ENCODE results near the gene PPP2R1A.
"Not testable (repeated sequence)": the region's sequence is repeated elsewhere in the genome, so short reads cannot be mapped to it uniquely, and the experiment has no call there.

Gene PPP2R1A

DNA sequence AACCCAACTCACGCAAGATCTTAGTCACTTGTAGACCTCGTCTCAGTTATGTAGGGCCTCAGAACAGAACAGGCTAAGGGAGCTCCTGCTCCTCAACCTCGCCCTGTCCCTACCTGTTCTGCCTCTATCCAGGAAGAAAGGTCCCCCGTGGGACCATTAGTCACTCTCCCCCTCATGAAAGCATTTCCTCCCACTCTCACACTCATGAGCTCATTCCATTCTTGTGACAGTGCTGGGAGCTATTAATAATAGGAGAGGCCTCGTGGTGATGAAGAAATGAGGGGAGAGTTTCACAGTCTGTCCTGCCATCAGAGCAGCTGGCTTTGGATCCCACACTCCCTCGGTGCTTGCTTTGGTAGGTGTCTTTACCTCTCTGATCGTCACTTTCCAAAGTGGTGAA is 10.2 kb downstream of the PPP2R1A start:
- H3K9me3 ChIP-seq (ENCODE audit: control insufficient read depth, low read length): no peaks in the 10 kb centered on the region
- 94 to 95% methylated on average over 7 of the region's 7 CpGs for WGBS, 2 experiments
- no peak overlapping the region for H3K4me3 ChIP-seq (ENCODE audit: insufficient read depth, low read depth, low read length)
- no peaks in the 10 kb centered on the region for H3K27me3 ChIP-seq (ENCODE audit: control insufficient read depth, insufficient read depth, low read length, poor library complexity, severe bottlenecking)
- peaks cover 45% of the 10 kb centered on the region for H3K36me3 ChIP-seq (ENCODE audit: control insufficient read depth, insufficient read depth, low read length)
- no peaks in the 10 kb centered on the region for H3K4me1 ChIP-seq (ENCODE audit: control insufficient read depth, insufficient read depth, low read length)
- no peak overlapping the region for H3K27ac ChIP-seq (ENCODE audit: insufficient read depth, low read depth, low read length, poor library complexity, severe bottlenecking)

GRCh38 chr19:52200755-52201391 is 11.0 kb downstream of the PPP2R1A start:
- H3K4me1 ChIP-seq (ENCODE audit: control insufficient read depth, insufficient read depth, low read length); H3K27me3 ChIP-seq (ENCODE audit: control insufficient read depth, insufficient read depth, low read length, poor library complexity, severe bottlenecking); H3K27ac ChIP-seq (ENCODE audit: insufficient read depth, low read depth, low read length, poor library complexity, severe bottlenecking); H3K4me3 ChIP-seq (ENCODE audit: insufficient read depth, low read depth, low read length); H3K9me3 ChIP-seq (ENCODE audit: control insufficient read depth, low read length): not testable (repeated sequence)
- WGBS, 2 experiments: 95 to 97% methylated on average over 17 of the region's 17 CpGs
- H3K36me3 ChIP-seq (ENCODE audit: control insufficient read depth, insufficient read depth, low read length): peaks cover 45% of the 10 kb centered on the region

- Histone ChIP-seq H3K36me3 (ENCODE audit: control insufficient read depth, insufficient read depth, low read length) (peaks cover 53% of the 10 kb centered on the region), H3K27me3 (ENCODE audit: control insufficient read depth, insufficient read depth, low read length, poor library complexity, severe bottlenecking) (no peaks in the 10 kb centered on the region), H3K4me1 (ENCODE audit: control insufficient read depth, insufficient read depth, low read length) (no peaks in the 10 kb centered on the region), H3K9me3 (ENCODE audit: control insufficient read depth, low read length) (no peaks in the 10 kb centered on the region), H3K4me3 (ENCODE audit: insufficient read depth, low read depth, low read length) (no peak overlapping the region), H3K27ac (ENCODE audit: insufficient read depth, low read depth, low read length, poor library complexity, severe bottlenecking) (no peak overlapping the region)
- 96% methylated on average over 5 of the region's 5 CpGs for WGBS, 2 experiments
These were observed 16.6 kb downstream of the PPP2R1A start for GRCh38 chr19:52206481-52206880.

GRCh38 chr19:52211203-52211602 is 21.4 kb downstream of the PPP2R1A start:
- no peak overlapping the region for H3K4me3 ChIP-seq (ENCODE audit: insufficient read depth, low read depth, low read length)
- H3K27me3 ChIP-seq (ENCODE audit: control insufficient read depth, insufficient read depth, low read length, poor library complexity, severe bottlenecking): no peaks in the 10 kb centered on the region
- H3K27ac ChIP-seq (ENCODE audit: insufficient read depth, low read depth, low read length, poor library complexity, severe bottlenecking): no peak overlapping the region
- WGBS, 2 experiments: 95 to 96% methylated on average over 20 of the region's 20 CpGs
- peaks cover 60% of the 10 kb centered on the region for H3K36me3 ChIP-seq (ENCODE audit: control insufficient read depth, insufficient read depth, low read length)
- H3K9me3 ChIP-seq (ENCODE audit: control insufficient read depth, low read length): no peaks in the 10 kb centered on the region
- H3K4me1 ChIP-seq (ENCODE audit: control insufficient read depth, insufficient read depth, low read length): no peaks in the 10 kb centered on the region

DNA sequence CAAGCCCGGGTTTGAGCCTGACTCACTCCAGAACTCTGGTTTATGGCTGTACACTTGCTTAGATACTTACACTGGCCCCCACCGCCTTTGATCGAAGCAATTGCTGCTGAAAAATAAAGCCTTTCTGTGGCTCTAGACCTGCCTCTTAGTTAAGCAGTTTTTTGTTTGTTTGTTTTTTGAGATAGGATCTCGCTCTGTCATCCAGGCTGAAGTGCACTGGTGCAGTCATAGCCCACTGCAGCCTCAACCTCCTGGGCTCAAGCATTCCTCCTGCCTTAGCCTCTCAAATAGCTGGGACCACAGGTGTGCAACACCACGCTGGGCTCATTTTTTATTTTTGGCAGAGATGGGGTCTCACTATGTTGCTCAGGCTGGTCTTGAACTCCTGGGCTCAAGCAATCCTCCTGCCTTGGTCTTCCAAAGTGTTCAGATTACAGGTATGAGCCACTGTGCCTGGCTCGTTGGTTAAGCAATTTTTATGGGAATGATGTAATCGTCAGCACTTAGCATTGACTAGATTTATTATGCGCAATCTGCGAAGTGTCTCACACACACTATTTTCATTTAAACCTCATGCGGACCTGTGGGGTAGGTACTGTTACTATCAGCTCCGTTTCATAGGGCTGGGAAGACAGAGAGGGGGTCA is 22.2 kb downstream of the PPP2R1A start:
- Histone ChIP-seq H3K27me3 (ENCODE audit: control insufficient read depth, insufficient read depth, low read length, poor library complexity, severe bottlenecking) (no peaks in the 10 kb centered on the region), H3K36me3 (ENCODE audit: control insufficient read depth, insufficient read depth, low read length) (peaks cover 60% of the 10 kb centered on the region), H3K27ac (ENCODE audit: insufficient read depth, low read depth, low read length, poor library complexity, severe bottlenecking) (no peak overlapping the region), H3K4me3 (ENCODE audit: insufficient read depth, low read depth, low read length) (no peak overlapping the region), H3K9me3 (ENCODE audit: control insufficient read depth, low read length) (no peaks in the 10 kb centered on the region), H3K4me1 (ENCODE audit: control insufficient read depth, insufficient read depth, low read length) (no peaks in the 10 kb centered on the region)
- WGBS, 2 experiments: 91 to 93% methylated on average over 11 of the region's 11 CpGs

- H3K27me3 ChIP-seq (ENCODE audit: control insufficient read depth, insufficient read depth, low read length, poor library complexity, severe bottlenecking): no peaks in the 10 kb centered on the region
- H3K4me3 ChIP-seq (ENCODE audit: insufficient read depth, low read depth, low read length): no peak overlapping the region
- H3K27ac ChIP-seq (ENCODE audit: insufficient read depth, low read depth, low read length, poor library complexity, severe bottlenecking): no peak overlapping the region
- WGBS, 2 experiments: 97% methylated on average over 25 of the region's 25 CpGs
- H3K36me3 ChIP-seq (ENCODE audit: control insufficient read depth, insufficient read depth, low read length): peaks cover 64% of the 10 kb centered on the region
- H3K9me3 ChIP-seq (ENCODE audit: control insufficient read depth, low read length): no peaks in the 10 kb centered on the region
- H3K4me1 ChIP-seq (ENCODE audit: control insufficient read depth, insufficient read depth, low read length): no peaks in the 10 kb centered on the region
These were observed 22.9 kb downstream of the PPP2R1A start for GRCh38 chr19:52212572-52213255.

- no peaks in the 10 kb centered on the region for H3K27me3 ChIP-seq (ENCODE audit: control insufficient read depth, insufficient read depth, low read length, poor library complexity, severe bottlenecking)
- WGBS, 2 experiments: 94 to 95% methylated on average over 5 of the region's 5 CpGs
- no peaks in the 10 kb centered on the region for H3K4me1 ChIP-seq (ENCODE audit: control insufficient read depth, insufficient read depth, low read length)
- H3K9me3 ChIP-seq (ENCODE audit: control insufficient read depth, low read length): no peaks in the 10 kb centered on the region
- H3K4me3 ChIP-seq (ENCODE audit: insufficient read depth, low read depth, low read length): no peak overlapping the region
- H3K27ac ChIP-seq (ENCODE audit: insufficient read depth, low read depth, low read length, poor library complexity, severe bottlenecking): no peak overlapping the region
- peaks cover 65% of the 10 kb centered on the region for H3K36me3 ChIP-seq (ENCODE audit: control insufficient read depth, insufficient read depth, low read length)
These were observed 24.4 kb downstream of the PPP2R1A start for GRCh38 chr19:52214241-52214640.

- 95 to 97% methylated on average over 3 of the region's 3 CpGs for WGBS, 2 experiments
- no peak overlapping the region for H3K27ac ChIP-seq (ENCODE audit: insufficient read depth, low read depth, low read length, poor library complexity, severe bottlenecking)
- no peaks in the 10 kb centered on the region for H3K9me3 ChIP-seq (ENCODE audit: control insufficient read depth, low read length)
- no peaks in the 10 kb centered on the region for H3K27me3 ChIP-seq (ENCODE audit: control insufficient read depth, insufficient read depth, low read length, poor library complexity, severe bottlenecking)
- no peak overlapping the region for H3K4me3 ChIP-seq (ENCODE audit: insufficient read depth, low read depth, low read length)
- H3K36me3 ChIP-seq (ENCODE audit: control insufficient read depth, insufficient read depth, low read length): peaks cover 78% of the 10 kb centered on the region
- no peaks in the 10 kb centered on the region for H3K4me1 ChIP-seq (ENCODE audit: control insufficient read depth, insufficient read depth, low read length)
These were observed 26.5 kb downstream of the PPP2R1A start for GRCh38 chr19:52216401-52216800.

- H3K4me1 ChIP-seq (ENCODE audit: control insufficient read depth, insufficient read depth, low read length): no peaks in the 10 kb centered on the region
- H3K36me3 ChIP-seq (ENCODE audit: control insufficient read depth, insufficient read depth, low read length): peaks cover 78% of the 10 kb centered on the region
- H3K9me3 ChIP-seq (ENCODE audit: control insufficient read depth, low read length): no peaks in the 10 kb centered on the region
- no peak overlapping the region for H3K4me3 ChIP-seq (ENCODE audit: insufficient read depth, low read depth, low read length)
- no peak overlapping the region for H3K27ac ChIP-seq (ENCODE audit: insufficient read depth, low read depth, low read length, poor library complexity, severe bottlenecking)
- no peaks in the 10 kb centered on the region for H3K27me3 ChIP-seq (ENCODE audit: control insufficient read depth, insufficient read depth, low read length, poor library complexity, severe bottlenecking)
- WGBS, 2 experiments: 96 to 97% methylated on average over 5 of the region's 5 CpGs
These were observed 27.7 kb downstream of the PPP2R1A start for GRCh38 chr19:52217576-52217975.

DNA sequence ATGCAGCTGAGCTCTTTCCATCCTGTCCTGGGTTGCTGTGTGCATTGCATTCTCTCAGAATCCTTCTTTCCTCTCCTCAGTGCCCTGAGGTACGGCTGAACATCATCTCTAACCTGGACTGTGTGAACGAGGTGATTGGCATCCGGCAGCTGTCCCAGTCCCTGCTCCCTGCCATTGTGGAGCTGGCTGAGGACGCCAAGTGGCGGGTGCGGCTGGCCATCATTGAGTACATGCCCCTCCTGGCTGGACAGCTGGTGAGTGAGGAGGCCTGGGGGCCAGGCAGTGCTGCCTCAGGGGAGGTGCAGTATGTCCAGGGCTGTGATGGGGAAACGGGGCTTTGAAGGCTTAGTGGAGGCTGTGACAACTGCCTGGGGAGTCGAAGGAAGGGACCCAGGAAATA is 29.8 kb downstream of the PPP2R1A start:
- Histone ChIP-seq H3K27ac (ENCODE audit: insufficient read depth, low read depth, low read length, poor library complexity, severe bottlenecking) (no peak overlapping the region), H3K4me1 (ENCODE audit: control insufficient read depth, insufficient read depth, low read length) (no peaks in the 10 kb centered on the region), H3K36me3 (ENCODE audit: control insufficient read depth, insufficient read depth, low read length) (peaks cover 80% of the 10 kb centered on the region), H3K27me3 (ENCODE audit: control insufficient read depth, insufficient read depth, low read length, poor library complexity, severe bottlenecking) (no peaks in the 10 kb centered on the region), H3K4me3 (ENCODE audit: insufficient read depth, low read depth, low read length) (no peak overlapping the region), H3K9me3 (ENCODE audit: control insufficient read depth, low read length) (no peaks in the 10 kb centered on the region)
- WGBS, 2 experiments: 95 to 97% methylated on average over 8 of the region's 8 CpGs
